HepG2 (cell line): ENCODE data around the gene PGRMC2. TPM values are rescaled to one million over a fixed set of nuclear protein-coding genes. Genes with fewer than 3 reads are reported as not detected.

Experiments
- ATAC-seq: fragments of 200-7000 bp; cut with Tn5 transposase; 3 replicates; pipeline ENCODE4 v1.9.1; 2020; ENCODE audit warnings: mild to moderate bottlenecking, moderate library complexity
- BruUV-seq: library from RNA; stranded (reverse); fragments of 400-500 nt; replicated peaks from 2 replicates; lab custom pipeline; 2021; lab: Mats Ljungman, UMichigan
- CTCF ChIA-PET: fragments of 300-600 bp; formaldehyde crosslinking; extraction: SDS; loops from one replicate; lab custom pipeline; 2021; ENCODE audit warnings: low total read pairs, inconsistent platforms, low intra/inter-chr PET ratio; lab: Yijun Ruan, JAX
- POLR2A ChIA-PET: fragments of 350-600 bp; sonication (Branson Sonifier 250); formaldehyde crosslinking; loops from one replicate; lab custom pipeline; 2020; ENCODE audit warnings: antibody characterized with exemption, inconsistent platforms; lab: Yijun Ruan, JAX
- DNase-seq: peaks from one replicate; pipeline ENCODE4 v3.0.0-alpha.2; 2015; ENCODE audit warnings: low spot score
- FAIRE-seq: peaks from 3 replicates; lab custom pipeline; 2011; peaks lifted over from hg19 to GRCh38; lab: Jason Lieb, UNC
- H2AFZ ChIP-seq: one replicate; pipeline ENCODE4 v1.6.1; 2011; ENCODE audit warnings: low read length, inconsistent platforms
- H3K27ac ChIP-seq: fragments of 300-600 bp; 3 replicates; pipeline ENCODE4 v1.8.0; 2011; ENCODE audit warnings: mixed run types, mild to moderate bottlenecking, mixed read lengths, low read length, inconsistent platforms; ENCODE audit not compliant: insufficient read depth; ENCODE audit errors: extremely low read length
- H3K27me3 ChIP-seq, 2 experiments: fragments of 200-600 bp in 1 of 2; 2 replicates in 1 of 2; 3 replicates in 1 of 2; pipeline versions ENCODE4 v1.6.0 to v1.8.0; 2011; ENCODE audit warnings: low read length in 2 of 2, mild to moderate bottlenecking in 2 of 2, moderate library complexity in 2 of 2, inconsistent platforms in 1 of 2; ENCODE audit not compliant: insufficient read depth in 2 of 2, control insufficient read depth in 1 of 2
- H3K36me3 ChIP-seq, 2 experiments: fragments of 200-600 bp in 1 of 2; replicated peaks in 1 of 2; 2 replicates in 1 of 2; 3 replicates in 1 of 2; pipeline versions ENCODE4 v1.5.1 to v1.8.0; 2011; ENCODE audit warnings: low read length in 2 of 2, inconsistent platforms in 1 of 2; ENCODE audit not compliant: insufficient read depth in 2 of 2, control insufficient read depth in 1 of 2
- H3K4me1 ChIP-seq: 2 replicates; pipeline ENCODE4 v1.5.1; 2012; ENCODE audit warnings: low read length, inconsistent platforms; ENCODE audit not compliant: insufficient read depth
- H3K4me2 ChIP-seq: 2 replicates; pipeline ENCODE4 v1.6.0; 2011; ENCODE audit warnings: low read depth, low read length, inconsistent platforms
- H3K4me3 ChIP-seq, 3 experiments: fragments of 200-600 bp in 1 of 3; sonication (generic), shearing (Covaris generic) in 1 of 3; replicated peaks in 1 of 3; 2 replicates each; pipeline ENCODE4 v1.5.1; 2011 to 2016; ENCODE audit warnings: low read length in 3 of 3, inconsistent platforms in 2 of 3, low read depth in 2 of 3, mild to moderate bottlenecking in 2 of 3, control low read depth in 1 of 3, mixed read lengths in 1 of 3; ENCODE audit not compliant: insufficient read depth in 1 of 3
- H3K79me2 ChIP-seq: one replicate; pipeline ENCODE4 v1.6.1; 2011; ENCODE audit warnings: low read length, inconsistent platforms; ENCODE audit not compliant: insufficient read depth
- H3K9ac ChIP-seq: 2 replicates; pipeline ENCODE4 v1.6.0; 2011; ENCODE audit warnings: mild to moderate bottlenecking, low read depth, low read length, inconsistent platforms; ENCODE audit not compliant: insufficient read depth
- H3K9me3 ChIP-seq: 2 replicates; pipeline ENCODE4 v1.5.1; 2012; ENCODE audit warnings: mild to moderate bottlenecking, low read length
- H4K20me1 ChIP-seq: 2 replicates; pipeline ENCODE4 v1.6.0; 2011; ENCODE audit warnings: inconsistent platforms, mild to moderate bottlenecking, low read length, moderate library complexity; ENCODE audit not compliant: insufficient read depth
- CTCF ChIP-seq: sonication (generic); formaldehyde crosslinking; IDR thresholded peaks from 2 replicates; pipeline ENCODE4 v1.5.0; 2020; ENCODE audit warnings: mild to moderate bottlenecking, missing genetic modification reagents, moderate library complexity
- PHF5A ChIP-seq: IDR thresholded peaks from one replicate; pipeline ENCODE4 v1.6.1; 2018; ENCODE audit warnings: low read depth, missing genetic modification reagents; ENCODE audit not compliant: unreplicated experiment
- STAG1 ChIP-seq: sonication (generic); formaldehyde crosslinking; IDR thresholded peaks from 2 replicates; pipeline ENCODE4 v1.4.0; 2020; ENCODE audit warnings: missing genetic modification reagents
- WGBS: methylation state at CpG from one replicate; pipeline ENCODE4 v1.1.6; 2017; ENCODE audit warnings: low lambda C conversion rate; 5-methylcytosine and 5-hydroxymethylcytosine counted together
- in situ Hi-C: cut with HindIII; loops from 2 replicates; pipeline ENCODE4 v1.10.0; 2017; ENCODE audit warnings: low pct_unique_long_range_greater_than_20kb; ENCODE audit not compliant: extremely low pct_ligation_motif_present
- intact Hi-C: fragments of 100-400 bp; cut with micrococcal nuclease; formaldehyde crosslinking; loops from one replicate; pipeline ENCODE4 v1.10.0; 2022; ENCODE audit not compliant: unreplicated experiment
- polyA plus RNA-seq, 8 experiments: library from polyadenylated mRNA; depleted of rRNA in 3 of 8; stranded (reverse) in 7 of 8; unstranded in 1 of 8; fragments of >200 nt; fragmentation: Illumina TruSeq in 4 of 8; extraction: Trizol in 4 of 8; gene quantifications; 2 replicates each; pipeline versions ENCODE4 v1.2.1 to v1.2.3, GENCODE V29; 2011 to 2016; ENCODE audit warnings: low read depth in 4 of 8, missing spikeins in 1 of 8, mixed read lengths in 1 of 8; ENCODE audit not compliant: insufficient read depth in 1 of 8
- total RNA-seq, 5 experiments: library from RNA; depleted of rRNA; stranded (reverse); fragments of >200 nt; fragmentation: Illumina TruSeq; extraction: Trizol; gene quantifications; 2 replicates each; pipeline ENCODE4 v1.2.3, GENCODE V29; 2016; ENCODE audit warnings: low read depth in 1 of 5

Gene PGRMC2
- total and polyA plus RNA-seq, 2 of the 13 experiments (the other 11 are each of a cell fraction or from before 2014, with no cell fraction given), result 16.0 to 19.8 TPM

- ATAC-seq, result peak; percentile 66
- ChIA-PET CTCF (interaction anchor here (1.3 kb wide), 1 partner anchor 29 kb away, joined by 3 read pairs; no protein-coding TSS in a partner anchor), POLR2A (no interaction called here)
- no peaks in the 10 kb centered on the region for H3K36me3 ChIP-seq
- H3K27ac ChIP-seq, result no peak overlapping the region
- TF ChIP-seq STAG1 (peak; percentile 46), CTCF (0 out of 2 replicates have a peak, but pooled peaks have one; percentile 14), PHF5A (CRISPR knock-in tag) (no peak)
- no TSS peak for BruUV-seq
- no peak overlapping the region for H3K9ac ChIP-seq
- in situ Hi-C loops (no loop called here), intact Hi-C loops (loop anchor here (2.0 kb wide), 1 partner anchor 68 kb away; no protein-coding TSS in a partner anchor)
- no peaks in the 10 kb centered on the region for H3K4me1 ChIP-seq
- H3K9me3 ChIP-seq, result no peaks in the 10 kb centered on the region
- H3K27me3 ChIP-seq, result no peaks in the 10 kb centered on the region
- no peaks in the 10 kb centered on the region for H3K79me2 ChIP-seq
- no peaks in the 10 kb centered on the region for H4K20me1 ChIP-seq
- 79% methylated on average over 8 of the region's 8 CpGs for WGBS
- DNase-seq, result peak; percentile 11
- no peak overlapping the region for H3K4me3 ChIP-seq
- H2AFZ ChIP-seq, result no peak overlapping the region
- no peak overlapping the region for H3K4me2 ChIP-seq
- FAIRE-seq, result no peak
Observed at GRCh38 chr4:128220286-128221235, 67.1 kb downstream of the PGRMC2 start.
